AML-193 (cell line): ENCODE results near the gene LRRC19.

Source experiments
- DNase-seq, 2 experiments: peaks; one replicate each; lab custom pipeline; 2025; lab: John Stamatoyannopoulos, UW

The LRRC19 gene

GRCh38 chr9:26955921-26956859 lies 49.3 kb downstream of the LRRC19 start, which contains the start of gene IFT74:
Gene IFT74, plus strand, starts transcription at chr9:26956412. Its CDS starts 5,556 bp downstream, at chr9:26961968.
- DNase-seq, result peak; percentile 95

- peak; percentile 37 to 60 for DNase-seq
These were observed 50.1 kb downstream of the LRRC19 start for GRCh38 chr9:26955222-26955903.

GRCh38 chr9:26954050-26954508 lies 51.4 kb downstream of the LRRC19 start:
- DNase-seq, result peak; percentile 74 to 76

- DNase-seq, result no peak
These were observed 53.7 kb downstream of the LRRC19 start for GRCh38 chr9:26951794-26952193.

- no peak for DNase-seq
These were observed 55.0 kb downstream of the LRRC19 start for GRCh38 chr9:26950521-26950920.

GRCh38 chr9:26949637-26950069 lies 55.8 kb downstream of the LRRC19 start:
- no peak for DNase-seq

- DNase-seq, result no peak
These were observed 57.7 kb downstream of the LRRC19 start for GRCh38 chr9:26947736-26948135.

GRCh38 chr9:26946753-26947727 lies 58.4 kb downstream of the LRRC19 start, which contains the start of gene PLAA:
Gene PLAA, minus strand, starts transcription at chr9:26947242. Its CDS starts 197 bp downstream, at chr9:26947045.
- DNase-seq, result peak; percentile 83 to 86

- DNase-seq, result no peak
These were observed 59.9 kb downstream of the LRRC19 start for GRCh38 chr9:26945591-26945990.
